Sciatic nerve (tissue), 2 donors: ENCODE measurements around the gene MFSD12. TPM values are rescaled to one million over a fixed set of nuclear protein-coding genes. Genes with fewer than 3 reads are reported as not detected.

ENCODE experiments used
- ATAC-seq: fragments of 200-7000 bp; cut with Tn5 transposase; one replicate; pipeline ENCODE4 v1.9.1; 2020; ENCODE audit warnings: mild to moderate bottlenecking, moderate library complexity
- DNase-seq: peaks from one replicate; pipeline ENCODE4 v3.0.0-alpha.2; 2020; ENCODE audit warnings: low spot score
- intact Hi-C: fragments of 100-400 bp; cut with DNase I; formaldehyde crosslinking; loops from one replicate; pipeline ENCODE4 v1.14.2; 2022
- total RNA-seq: library from RNA; stranded (reverse); fragmentation: NEBNext Ultra II Directional; extraction: Animal tissue kit (Norgen Biotek cat#: 25700); gene quantifications from one replicate; pipeline ENCODE4 v1.2.1, GENCODE V29; 2021
- donor health status: DM: no; HTN: no; CAD: no.
- donor health status: DM: no; HTN: no; CAD: no.

Gene MFSD12
- 52.5 TPM for total RNA-seq

GRCh38 chr19:3557461-3558248 is at the start of gene MFSD12:
TSS of gene MFSD12 (minus strand) at chr19:3557586. CDS start at chr19:3557403, 183 bp downstream.
- peak; percentile 98 for ATAC-seq
- DNase-seq = peak; percentile 97
- intact Hi-C loops = no loop called here

GRCh38 chr19:3606690-3607289 is 49.4 kb upstream of the MFSD12 start, which contains the start of gene TBXA2R:
TSS of gene TBXA2R (minus strand) at chr19:3606875. CDS start at chr19:3600634, 6,241 bp downstream.
- intact Hi-C loops = no loop called here
- ATAC-seq (peak; percentile 74), DNase-seq (peak; percentile 92)

GRCh38 chr19:3606174-3606689 is 48.8 kb upstream of the MFSD12 start:
- intact Hi-C loops = no loop called here

GRCh38 chr19:3605770-3606169 is 48.4 kb upstream of the MFSD12 start:
- no peak for ATAC-seq
- intact Hi-C loops = no loop called here
- DNase-seq = no peak

More at GRCh38 chr19:3606174-3606689, 48.8 kb upstream of the MFSD12 start:
- ATAC-seq = no peak
- no peak for DNase-seq

- ATAC-seq (no peak), DNase-seq (no peak)
- intact Hi-C loops = no loop called here
Observed at GRCh38 chr19:3605361-3605760, 48.0 kb upstream of the MFSD12 start.

GRCh38 chr19:3604987-3605343 is 47.6 kb upstream of the MFSD12 start:
- ATAC-seq = no peak
- intact Hi-C loops = no loop called here

GRCh38 chr19:3604227-3604986 is 47.0 kb upstream of the MFSD12 start:
- DNase-seq (no peak), ATAC-seq (no peak)
- intact Hi-C loops = no loop called here

More at GRCh38 chr19:3604987-3605343, 47.6 kb upstream of the MFSD12 start:
- DNase-seq = no peak

- intact Hi-C loops = no loop called here
- DNase-seq = no peak
- ATAC-seq = peak; percentile 10
Observed at GRCh38 chr19:3603121-3603811, 45.9 kb upstream of the MFSD12 start.

GRCh38 chr19:3601021-3601420 is 43.6 kb upstream of the MFSD12 start:
- no peak for DNase-seq
- no peak for ATAC-seq
- intact Hi-C loops = no loop called here

GRCh38 chr19:3599776-3600187 is 42.4 kb upstream of the MFSD12 start:
- DNase-seq (no peak), ATAC-seq (no peak)
- intact Hi-C loops = no loop called here

GRCh38 chr19:3595521-3596061 is 38.2 kb upstream of the MFSD12 start:
- no peak for DNase-seq
- ATAC-seq = no peak
- intact Hi-C loops = no loop called here

- intact Hi-C loops = no loop called here
- no peak for DNase-seq
Observed at GRCh38 chr19:3593156-3593555, 35.8 kb upstream of the MFSD12 start.

GRCh38 chr19:3591876-3592613 is 34.7 kb upstream of the MFSD12 start:
- DNase-seq = no peak
- intact Hi-C loops = no loop called here
- ATAC-seq = no peak

More at GRCh38 chr19:3593156-3593555, 35.8 kb upstream of the MFSD12 start:
- ATAC-seq = no peak

- DNase-seq (no peak), ATAC-seq (no peak)
- intact Hi-C loops = no loop called here
Observed at GRCh38 chr19:3590991-3591659, 33.7 kb upstream of the MFSD12 start.

GRCh38 chr19:3589949-3590348 is 32.6 kb upstream of the MFSD12 start:
- DNase-seq (no peak), ATAC-seq (no peak)
- intact Hi-C loops = no loop called here

- DNase-seq = no peak
- ATAC-seq = no peak
- intact Hi-C loops = no loop called here
Observed at GRCh38 chr19:3589439-3589838, 32.1 kb upstream of the MFSD12 start.

GRCh38 chr19:3586707-3587346 is 29.4 kb upstream of the MFSD12 start:
- DNase-seq (no peak), ATAC-seq (no peak)
- intact Hi-C loops = no loop called here
